AG04450 (cell line): ENCODE results near the gene PDE1C. TPM values are rescaled to one million over a fixed set of nuclear protein-coding genes. Genes with fewer than 3 reads are reported as not detected.

Experiments used
- CTCF ChIA-PET: fragments of 300-600, 350-600 bp; formaldehyde crosslinking; extraction: SDS; loops from one replicate; lab custom pipeline; 2022; ENCODE audit warnings: antibody characterized with exemption, inconsistent platforms; lab: Charles Lee
- POLR2A ChIA-PET: fragments of 350-600 bp; formaldehyde crosslinking; extraction: SDS; loops from one replicate; lab custom pipeline; 2021; ENCODE audit warnings: antibody characterized with exemption, inconsistent platforms; lab: Yijun Ruan, JAX
- DNase-seq: peaks from one replicate; pipeline ENCODE4 v3.0.0-alpha.2; 2011; ENCODE audit warnings: low read depth, low spot score
- H3K27ac ChIP-seq: one replicate; pipeline ENCODE4 v1.5.1; 2012; ENCODE audit warnings: low read depth, low read length, control low read depth
- H3K27me3 ChIP-seq: one replicate; pipeline ENCODE4 v1.6.0; 2012; ENCODE audit warnings: low read length; ENCODE audit not compliant: control insufficient read depth, insufficient read depth
- H3K4me3 ChIP-seq: 2 replicates; pipeline ENCODE4 v1.5.1; 2011; ENCODE audit warnings: mild to moderate bottlenecking, low read depth, low read length, control low read depth
- H3K9me3 ChIP-seq: 2 replicates; pipeline ENCODE4 v1.5.1; 2012; ENCODE audit warnings: low read length; ENCODE audit not compliant: control insufficient read depth, insufficient read depth
- CTCF ChIP-seq: IDR thresholded peaks from 2 replicates; pipeline ENCODE4 v1.5.1; 2011; ENCODE audit warnings: low read depth, low read length, control low read depth, inconsistent platforms
- polyA plus RNA-seq: library from polyadenylated mRNA; depleted of rRNA; stranded (reverse); fragments of >200 nt; gene quantifications from 2 replicates; pipeline ENCODE4 v1.2.3, GENCODE V29; 2011

PDE1C gene
- polyA plus RNA-seq, 1 experiment = 3.8 TPM

DNA sequence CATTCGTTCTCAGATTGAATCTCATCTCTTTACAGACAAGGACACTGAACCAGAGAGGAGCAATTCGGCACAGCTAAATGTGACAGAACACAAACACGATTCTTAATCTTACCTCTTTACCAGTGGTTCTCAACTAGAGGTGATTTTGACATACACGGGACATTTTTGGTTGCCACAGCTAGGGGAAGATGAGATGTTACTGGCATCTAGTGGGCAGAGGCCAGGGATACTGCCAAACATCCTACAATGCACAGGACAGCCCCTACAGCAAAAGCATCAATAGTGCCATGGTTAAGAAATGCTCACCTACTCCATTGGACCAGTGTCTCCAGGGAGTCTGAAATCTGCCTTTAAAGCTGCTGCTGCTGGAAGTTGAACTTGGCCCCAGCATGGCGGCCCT lies 27.3 kb downstream of the PDE1C start:
- DNase-seq = no peak
- no peaks in the 10 kb centered on the region for H3K27me3 ChIP-seq
- ChIA-PET POLR2A (no interaction called here), CTCF (no interaction called here)
- no peak overlapping the region for H3K27ac ChIP-seq
- TF ChIP-seq CTCF = no peak
- H3K9me3 ChIP-seq = no peaks in the 10 kb centered on the region
- H3K4me3 ChIP-seq = no peak overlapping the region

GRCh38 chr7:32039000-32039756 lies 31.0 kb downstream of the PDE1C start:
- Histone ChIP-seq H3K27me3 (no peaks in the 10 kb centered on the region), H3K9me3 (no peaks in the 10 kb centered on the region), H3K27ac (no peak overlapping the region), H3K4me3 (no peak overlapping the region)
- TF ChIP-seq CTCF = no peak
- CTCF ChIA-PET = no interaction called here
- DNase-seq = no peak
- POLR2A ChIA-PET = no interaction called here

DNA sequence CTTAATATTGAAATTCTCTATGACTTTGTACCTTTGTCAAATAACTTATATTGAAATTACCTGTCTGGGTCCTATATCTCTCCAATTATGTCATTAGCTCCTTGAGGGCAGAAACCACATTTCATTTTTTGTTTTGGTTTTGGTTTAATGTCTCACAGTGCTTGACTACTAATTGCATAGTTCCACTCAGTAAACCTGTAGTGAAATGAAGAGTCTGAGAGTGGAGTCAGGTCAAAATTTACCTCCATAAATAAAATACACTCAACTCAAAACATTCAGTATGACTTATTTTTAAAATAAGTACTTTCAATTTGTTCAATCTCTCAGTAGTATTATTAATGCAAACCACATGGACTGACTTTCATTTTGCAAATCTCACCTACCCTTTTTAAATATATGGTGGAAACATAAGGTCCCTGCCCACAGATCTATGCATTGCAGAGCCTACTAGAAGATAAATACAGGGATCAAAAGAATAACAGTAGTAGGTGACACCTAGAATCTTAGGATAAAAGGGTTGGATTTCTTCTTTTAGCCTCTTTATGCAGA lies 32.5 kb downstream of the PDE1C start:
- no peaks in the 10 kb centered on the region for H3K9me3 ChIP-seq
- TF ChIP-seq CTCF = no peak
- ChIA-PET CTCF (no interaction called here), POLR2A (no interaction called here)
- no peak for DNase-seq
- H3K27ac ChIP-seq = no peak overlapping the region
- no peaks in the 10 kb centered on the region for H3K27me3 ChIP-seq
- no peak overlapping the region for H3K4me3 ChIP-seq

DNA sequence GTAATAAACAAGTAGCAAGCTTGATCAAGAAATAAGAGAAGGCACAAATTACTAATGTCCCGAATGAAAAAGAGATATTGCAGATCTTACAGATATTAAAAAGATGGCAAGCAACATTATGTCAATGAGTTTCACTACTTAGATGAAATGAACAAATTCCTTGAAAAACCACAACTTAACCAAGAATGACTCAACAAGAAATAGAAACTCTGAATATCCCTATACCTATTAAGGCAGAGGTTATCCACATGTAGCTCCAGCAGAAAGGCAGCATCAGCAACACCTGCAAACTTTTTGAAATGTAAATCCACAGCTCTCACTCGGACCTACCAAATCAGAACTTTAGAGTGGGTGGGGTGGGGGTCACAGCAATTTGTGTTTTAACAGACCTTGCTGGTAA lies 33.6 kb downstream of the PDE1C start:
- no peak for DNase-seq
- no peaks in the 10 kb centered on the region for H3K27me3 ChIP-seq
- no peak for TF ChIP-seq CTCF
- no peaks in the 10 kb centered on the region for H3K9me3 ChIP-seq
- ChIA-PET CTCF (no interaction called here), POLR2A (no interaction called here)
- no peak overlapping the region for H3K4me3 ChIP-seq
- H3K27ac ChIP-seq = no peak overlapping the region

DNA sequence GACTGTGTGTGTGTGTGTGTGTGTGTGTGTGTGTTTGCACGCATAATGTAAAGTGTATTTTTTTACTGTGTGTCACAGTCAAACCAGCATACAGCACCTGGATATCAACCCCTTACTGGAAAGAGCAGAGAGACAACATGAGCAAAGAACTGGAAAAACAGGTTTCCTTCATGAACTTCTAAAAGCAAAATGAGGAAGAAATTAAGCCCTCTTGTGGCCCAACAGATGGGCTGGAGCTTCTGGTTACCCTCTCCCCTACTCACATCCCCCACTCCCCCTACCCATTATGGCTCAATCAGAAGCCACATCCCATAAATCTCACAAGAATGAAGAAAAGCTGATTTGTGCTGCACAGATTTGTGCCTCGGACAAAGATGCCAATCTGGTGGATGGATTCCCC lies 36.2 kb downstream of the PDE1C start:
- no peak overlapping the region for H3K4me3 ChIP-seq

More for the DNA sequence above, 36.2 kb downstream of the PDE1C start:
- Histone ChIP-seq H3K27ac (no peak overlapping the region), H3K27me3 (no peaks in the 10 kb centered on the region), H3K9me3 (no peaks in the 10 kb centered on the region)
- ChIA-PET POLR2A (no interaction called here), CTCF (no interaction called here)
- TF ChIP-seq CTCF = no peak
- no peak for DNase-seq
